PC-9 (cell line): ENCODE measurements around the gene TIFAB.

ENCODE experiments used
- EZH2 ChIP-seq: fragments of 200-600 bp; sonication (generic); IDR thresholded peaks from 2 replicates; pipeline ENCODE4 v1.8.0; 2017; ENCODE audit warnings: antibody characterized with exemption, low read depth
- TF ChIP-seq, protein P1 (sequence below): fragments of 200-600 bp; sonication (generic); conservative IDR thresholded peaks from 2 replicates; pipeline ENCODE4 v1.6.1; 2017; ENCODE audit warnings: mixed run types, antibody characterized with exemption, mild to moderate bottlenecking, moderate library complexity

DNA sequence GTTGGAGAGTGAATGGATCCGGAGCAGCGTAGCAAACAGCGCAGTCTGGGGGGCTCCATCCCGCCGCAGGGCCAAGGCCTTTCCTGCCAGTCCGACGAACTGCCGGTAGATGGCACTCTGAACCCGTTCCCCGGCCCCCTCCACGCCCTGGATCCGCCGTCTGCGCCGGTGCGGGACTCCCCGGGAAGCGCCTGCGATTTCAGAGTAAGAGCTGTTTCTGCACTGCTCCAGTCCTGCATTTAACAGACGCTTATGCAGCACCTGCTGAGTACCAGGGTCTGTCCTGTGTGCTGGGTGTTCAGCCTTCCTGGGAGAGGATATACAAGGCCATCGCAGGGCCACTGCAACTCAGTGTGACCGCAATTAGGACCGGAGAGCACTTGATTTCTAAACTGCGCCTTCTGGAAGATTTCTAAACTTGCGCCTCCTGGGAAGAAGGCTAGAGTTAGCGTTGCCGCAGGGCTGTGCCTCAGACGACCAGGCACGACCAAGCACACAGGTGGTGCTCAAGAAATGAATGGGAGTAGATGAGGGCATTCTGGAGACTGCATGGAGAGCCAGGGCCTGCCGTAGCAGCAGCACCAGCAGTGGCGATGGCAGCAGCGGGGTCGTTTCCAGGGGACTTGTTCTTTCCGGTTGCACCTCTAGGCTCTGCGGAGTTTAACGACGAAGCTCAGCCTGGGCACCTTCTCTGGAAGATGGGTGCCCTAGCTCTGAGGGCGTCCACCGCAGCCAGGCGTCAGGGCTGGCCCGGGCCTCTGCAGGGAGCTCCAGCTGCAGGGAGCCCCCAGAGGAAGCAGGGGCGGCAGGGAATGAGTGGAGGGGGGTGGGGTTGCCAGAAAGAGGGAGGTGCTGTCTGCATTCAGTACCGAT is 14.3 kb upstream of the TIFAB start:
- TF ChIP-seq, protein P1, sequence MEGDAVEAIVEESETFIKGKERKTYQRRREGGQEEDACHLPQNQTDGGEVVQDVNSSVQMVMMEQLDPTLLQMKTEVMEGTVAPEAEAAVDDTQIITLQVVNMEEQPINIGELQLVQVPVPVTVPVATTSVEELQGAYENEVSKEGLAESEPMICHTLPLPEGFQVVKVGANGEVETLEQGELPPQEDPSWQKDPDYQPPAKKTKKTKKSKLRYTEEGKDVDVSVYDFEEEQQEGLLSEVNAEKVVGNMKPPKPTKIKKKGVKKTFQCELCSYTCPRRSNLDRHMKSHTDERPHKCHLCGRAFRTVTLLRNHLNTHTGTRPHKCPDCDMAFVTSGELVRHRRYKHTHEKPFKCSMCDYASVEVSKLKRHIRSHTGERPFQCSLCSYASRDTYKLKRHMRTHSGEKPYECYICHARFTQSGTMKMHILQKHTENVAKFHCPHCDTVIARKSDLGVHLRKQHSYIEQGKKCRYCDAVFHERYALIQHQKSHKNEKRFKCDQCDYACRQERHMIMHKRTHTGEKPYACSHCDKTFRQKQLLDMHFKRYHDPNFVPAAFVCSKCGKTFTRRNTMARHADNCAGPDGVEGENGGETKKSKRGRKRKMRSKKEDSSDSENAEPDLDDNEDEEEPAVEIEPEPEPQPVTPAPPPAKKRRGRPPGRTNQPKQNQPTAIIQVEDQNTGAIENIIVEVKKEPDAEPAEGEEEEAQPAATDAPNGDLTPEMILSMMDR, result peak; percentile 76
- TF ChIP-seq EZH2, result no peak
